NK-92 (cell line): ENCODE measurements around the gene DNAJC13.

Experiments used
- DNase-seq: peaks from one replicate; lab custom pipeline; 2025; ENCODE audit not compliant: unreplicated experiment; lab: John Stamatoyannopoulos, UW

Gene DNAJC13

DNA sequence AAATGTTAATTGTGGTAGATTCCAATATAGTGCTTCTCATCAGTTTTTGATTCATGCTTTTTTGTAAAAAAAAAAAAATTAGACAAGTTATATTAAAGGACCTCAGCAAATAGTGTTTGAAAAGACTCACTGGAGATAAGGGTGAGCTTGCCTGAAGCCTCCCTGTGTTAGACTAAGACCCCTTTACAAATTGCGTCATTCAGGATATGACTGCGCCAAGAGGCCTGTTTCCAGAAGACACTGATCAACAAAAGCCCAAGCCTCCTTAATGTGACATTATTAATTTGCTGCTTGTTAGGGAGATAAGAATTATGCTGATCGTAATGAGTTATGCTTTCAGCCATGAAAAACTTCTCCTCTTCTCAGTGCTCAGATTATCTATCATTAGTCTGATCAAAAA, 13.0 kb upstream of the DNAJC13 start:
- no peak for DNase-seq

DNA sequence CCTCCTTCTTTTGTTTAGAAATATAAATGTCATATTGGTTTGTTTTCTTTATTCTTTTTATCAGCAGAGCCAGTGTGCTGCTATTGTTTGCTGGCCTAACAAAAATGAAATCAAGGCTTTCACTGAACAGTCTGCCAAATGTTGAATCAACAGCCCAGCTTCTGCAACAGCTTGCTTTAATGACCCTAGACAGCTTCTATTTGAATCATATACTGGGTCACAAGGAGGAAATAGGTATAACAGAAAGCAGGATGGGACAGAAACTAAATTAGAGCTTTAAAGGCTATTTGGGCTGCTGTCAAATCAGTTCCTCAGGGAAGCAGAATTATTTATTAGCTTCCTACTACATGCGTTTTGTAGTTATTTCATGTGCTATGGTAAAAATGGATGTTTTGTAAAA, 12.1 kb upstream of the DNAJC13 start:
- no peak for DNase-seq

- DNase-seq, result no peak
Observed at GRCh38 chr3:132405609-132406299, 11.5 kb upstream of the DNAJC13 start.

GRCh38 chr3:132406587-132406986, 10.7 kb upstream of the DNAJC13 start:
- no peak for DNase-seq

- DNase-seq, result no peak
Observed at GRCh38 chr3:132407025-132407424, 10.3 kb upstream of the DNAJC13 start.

- DNase-seq, result no peak
Observed at GRCh38 chr3:132414841-132415240, 2.5 kb upstream of the DNAJC13 start.

DNA sequence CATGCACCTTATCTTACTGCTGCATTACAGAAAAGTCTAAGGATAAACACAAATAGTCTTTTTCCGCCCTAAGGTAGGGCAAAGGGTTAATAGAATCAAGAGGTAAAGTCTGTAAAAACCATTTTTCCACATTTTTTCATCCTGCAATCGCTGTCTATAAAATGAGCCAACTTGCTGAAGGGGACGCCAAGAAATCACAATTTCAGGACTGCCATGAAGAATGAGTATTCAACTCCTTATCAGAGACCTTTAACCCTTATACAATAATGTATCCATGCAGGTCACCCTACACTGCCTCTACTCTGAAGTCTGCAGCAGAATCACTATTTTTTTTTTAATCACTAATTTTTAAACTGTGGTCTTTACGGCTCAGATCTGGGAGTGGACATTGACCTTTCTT, 1.1 kb upstream of the DNAJC13 start:
- DNase-seq, result no peak

- DNase-seq, result no peak
Observed at GRCh38 chr3:132417695-132418411, 551 bp downstream of the DNAJC13 start.

GRCh38 chr3:132418916-132419315, 1.6 kb downstream of the DNAJC13 start:
- no peak for DNase-seq

DNA sequence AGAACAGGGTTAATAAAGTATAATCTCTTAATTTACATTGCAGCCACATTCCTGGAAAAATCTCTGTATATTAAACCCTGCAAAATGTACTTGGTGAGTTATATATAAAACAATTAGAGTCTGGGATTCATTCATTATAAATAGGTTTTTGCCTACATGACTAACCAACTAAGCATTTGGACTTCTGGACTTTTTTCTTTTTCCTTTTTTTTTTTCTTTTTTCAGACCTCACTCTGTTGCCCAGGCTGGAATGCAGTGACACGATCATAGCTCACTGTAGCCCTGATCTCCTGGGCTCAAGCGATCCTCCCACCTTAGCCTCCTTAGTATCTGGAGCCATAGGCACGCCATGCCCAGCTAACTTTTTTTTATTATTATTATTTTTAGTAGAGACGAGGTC, 4.5 kb downstream of the DNAJC13 start:
- no peak for DNase-seq

GRCh38 chr3:132422531-132422930, 5.2 kb downstream of the DNAJC13 start:
- DNase-seq, result no peak

DNA sequence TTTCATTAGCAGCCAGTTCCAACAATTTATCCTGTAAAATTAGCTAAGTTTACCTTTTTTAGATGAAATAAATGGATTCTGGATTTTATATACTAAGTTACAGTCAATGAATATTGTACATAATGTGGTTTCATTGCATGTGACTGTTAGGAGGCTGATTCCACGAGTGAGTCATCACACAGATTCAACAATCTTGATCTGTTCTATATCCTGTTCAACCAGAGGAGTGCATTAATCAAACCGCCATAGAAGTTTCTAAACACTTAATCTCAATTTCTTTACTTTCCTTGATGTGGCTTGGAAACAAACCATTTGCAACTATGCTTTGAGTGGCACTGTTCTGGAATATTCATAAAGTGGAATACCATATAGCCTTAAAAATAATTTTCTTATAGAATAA, 15.3 kb downstream of the DNAJC13 start:
- no peak for DNase-seq

DNA sequence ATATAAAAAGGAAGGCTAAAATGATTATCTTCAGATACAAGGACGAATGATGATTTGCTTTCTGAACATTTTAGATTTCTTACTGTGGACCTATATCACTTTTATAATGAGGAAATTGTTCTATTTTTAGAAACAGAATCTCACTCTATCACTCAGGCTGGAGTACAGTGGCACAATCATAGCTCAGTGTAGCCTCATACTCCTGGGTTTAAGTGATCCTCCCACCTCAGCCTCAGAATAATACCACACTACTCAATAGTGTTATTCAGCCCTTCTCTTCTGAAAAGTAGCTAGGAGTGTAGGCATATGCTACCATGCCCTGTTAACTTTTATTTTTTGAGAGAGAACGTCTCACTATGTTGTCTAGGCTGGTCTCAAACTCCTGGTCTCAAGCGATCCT, 15.8 kb downstream of the DNAJC13 start:
- no peak for DNase-seq

DNA sequence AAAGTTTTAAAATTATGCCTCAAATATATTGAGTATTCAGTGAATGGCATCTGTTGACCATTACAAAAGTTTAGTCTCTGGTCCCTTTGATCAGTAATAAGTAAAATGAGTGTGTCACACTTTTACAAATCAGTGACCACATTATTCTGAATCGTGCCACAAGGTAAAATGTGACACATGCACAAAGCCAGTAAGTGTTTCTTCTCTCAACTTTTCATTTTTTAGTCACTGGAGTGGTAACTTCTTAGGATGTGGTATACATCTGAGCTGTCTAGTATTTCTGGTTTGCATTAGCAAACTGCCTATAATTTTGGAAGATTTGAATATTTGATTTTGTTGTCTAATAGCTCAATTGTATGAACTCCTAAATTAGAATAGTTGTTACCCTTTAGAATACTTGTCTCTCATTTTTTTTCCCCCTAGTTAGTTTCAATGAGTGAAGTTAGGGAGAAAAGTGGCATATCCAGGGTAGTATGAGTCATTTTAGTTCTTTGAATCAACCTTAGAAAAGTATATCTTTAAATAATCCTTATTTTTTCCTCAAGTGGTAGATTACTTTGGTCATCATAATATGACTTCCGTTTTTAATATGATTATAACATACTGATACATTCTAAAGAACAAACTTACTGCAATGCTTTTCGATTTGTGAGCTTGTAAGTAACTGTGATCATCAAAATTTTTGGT, 18.1 kb downstream of the DNAJC13 start:
- DNase-seq, result no peak

DNA sequence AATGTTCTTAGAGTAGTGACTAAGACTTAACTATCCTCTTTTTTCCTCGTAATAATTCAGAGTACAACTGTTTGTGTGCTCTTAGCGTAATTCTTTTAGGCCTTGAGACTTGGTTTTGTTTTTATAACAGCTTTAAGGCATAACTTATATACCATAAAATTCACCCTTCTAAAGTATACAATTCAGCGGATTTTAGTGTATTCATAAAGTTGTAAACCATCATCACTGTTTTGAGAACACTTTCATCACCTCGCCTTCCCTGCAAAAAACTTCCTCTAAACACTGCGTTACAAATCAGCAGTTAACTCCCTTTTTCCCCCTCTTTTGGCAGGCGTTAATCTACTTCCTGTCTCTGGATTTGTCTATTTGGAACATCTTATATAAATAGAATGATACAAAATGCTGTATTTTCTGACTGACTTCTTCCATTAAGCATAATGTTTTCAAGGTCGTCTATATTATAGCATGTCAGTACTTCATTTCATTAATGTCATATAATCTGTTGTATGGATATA, 18.7 kb downstream of the DNAJC13 start:
- DNase-seq, result no peak

- no peak for DNase-seq
Observed at GRCh38 chr3:132443421-132443820, 26.1 kb downstream of the DNAJC13 start.

- no peak for DNase-seq
Observed at GRCh38 chr3:132444383-132444782, 27.1 kb downstream of the DNAJC13 start.

- DNase-seq, result no peak
Observed at GRCh38 chr3:132445817-132446216, 28.5 kb downstream of the DNAJC13 start.

DNA sequence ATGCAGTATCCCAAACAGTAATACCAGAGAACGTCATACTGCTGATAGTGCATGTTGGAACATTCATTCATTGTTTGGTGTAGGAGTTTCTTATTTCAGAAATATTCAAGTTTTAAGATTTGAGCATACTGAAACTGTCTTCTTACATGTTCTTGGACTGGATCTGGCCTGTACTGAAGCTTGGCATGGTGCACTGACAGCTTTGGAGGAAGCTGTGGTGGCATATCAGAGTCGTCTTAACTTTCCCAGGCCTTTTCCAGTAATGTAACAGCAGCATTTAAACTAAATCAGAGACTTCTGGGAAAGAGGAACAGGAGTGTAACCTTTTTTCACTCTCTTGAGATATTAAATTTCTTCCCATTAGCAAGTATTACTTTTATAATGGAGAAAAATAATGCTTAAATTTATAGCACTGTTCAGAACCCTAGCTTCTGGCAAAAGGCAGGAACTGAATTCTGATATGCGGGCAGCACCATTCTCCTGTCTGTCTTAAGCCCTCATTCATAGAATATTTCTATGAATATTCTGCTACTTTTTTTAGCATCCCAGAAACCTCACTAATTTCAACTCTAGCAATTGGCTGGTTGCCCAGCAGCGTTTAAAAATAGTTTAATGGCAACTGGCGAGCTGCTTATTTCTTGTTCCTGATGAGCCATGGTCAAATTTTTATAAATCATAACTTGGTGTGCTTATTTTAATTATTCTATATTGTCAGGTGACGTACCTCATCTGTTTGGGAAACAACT, 31.1 kb downstream of the DNAJC13 start:
- no peak for DNase-seq

DNA sequence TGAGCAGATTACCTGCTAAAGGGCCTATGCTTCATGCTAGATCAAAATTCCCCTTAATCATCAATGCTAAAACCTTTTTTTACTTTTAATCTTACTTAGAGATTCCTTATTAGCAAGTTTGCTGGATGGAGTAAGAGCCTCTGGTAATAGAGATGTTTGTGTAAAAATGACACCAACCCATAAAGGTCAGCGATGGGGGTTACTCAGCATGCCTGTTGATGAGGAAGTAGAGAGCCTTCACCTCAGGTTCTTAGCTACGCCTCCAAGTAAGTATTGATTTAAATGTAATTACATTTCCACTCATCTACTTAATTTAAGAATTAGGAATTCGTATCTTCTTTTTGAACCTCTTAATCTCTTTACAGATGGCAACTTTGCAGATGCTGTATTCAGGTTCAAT, 38.8 kb downstream of the DNAJC13 start:
- no peak for DNase-seq

DNA sequence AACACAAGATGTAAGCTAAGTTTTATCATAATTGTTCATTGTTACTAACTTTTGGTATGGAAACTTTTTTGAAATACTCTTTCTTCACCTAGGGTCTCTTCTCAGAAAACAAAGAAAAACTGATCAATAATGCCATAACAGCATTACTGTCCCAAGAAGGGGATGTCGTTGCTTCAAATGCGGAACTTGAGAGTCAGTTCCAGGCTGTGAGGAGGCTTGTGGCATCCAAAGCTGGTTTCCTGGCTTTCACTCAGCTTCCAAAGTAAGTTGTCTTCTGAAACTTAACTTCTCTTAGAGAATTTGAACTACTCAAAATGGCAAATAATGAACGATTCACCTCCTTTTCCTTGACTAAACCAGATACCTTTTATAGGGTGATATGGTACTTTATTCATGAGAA, 39.3 kb downstream of the DNAJC13 start:
- no peak for DNase-seq
